Measurements from ENCODE around the gene RPL23. TPM values are rescaled to one million over a fixed set of nuclear protein-coding genes. Genes with fewer than 3 reads are reported as not detected.

The RPL23 gene
- total RNA-seq, 1 experiment from 2014 or later = 3,829 TPM

- H3K4me1 Mint-ChIP-seq (ENCODE audit: low read depth, unreplicated experiment) = peaks cover 77% of the 10 kb centered on the region
- H3K27ac Mint-ChIP-seq (ENCODE audit: unreplicated experiment) = no peak overlapping the region
- H3K27me3 Mint-ChIP-seq (ENCODE audit: unreplicated experiment) = no peaks in the 10 kb centered on the region
- CTCF ChIA-PET = interaction anchor here (0.6 to 0.7 kb wide), 4 partner anchors 28 to 78 kb away, joined by 3 to 5 read pairs (median 4); no protein-coding TSS in a partner anchor
- no peak for TF ChIP-seq CTCF (IDR thresholded peaks at IDR 0.05; ENCODE audit: unreplicated experiment)
- no peak for DNase-seq
- peaks cover 98% of the 10 kb centered on the region for H3K36me3 Mint-ChIP-seq (ENCODE audit: insufficient read depth, unreplicated experiment)
- BruUV-seq (replicated peaks) = no TSS peak
- H3K4me3 Mint-ChIP-seq (ENCODE audit: low read depth, unreplicated experiment) = peak overlapping the region; percentile 0
- intact Hi-C loops (cut with micrococcal nuclease; ENCODE audit: unreplicated experiment) = no loop called here
- H3K9me3 Mint-ChIP-seq (ENCODE audit: low read depth, unreplicated experiment) = no peaks in the 10 kb centered on the region
Measured at GRCh38 chr17:38885044-38885727, 31.7 kb upstream of the RPL23 start.

- Mint-ChIP-seq H3K27me3 (ENCODE audit: unreplicated experiment) (no peaks in the 10 kb centered on the region), H3K4me1 (ENCODE audit: low read depth, unreplicated experiment) (peaks cover 83% of the 10 kb centered on the region), H3K36me3 (ENCODE audit: insufficient read depth, unreplicated experiment) (peaks cover 98% of the 10 kb centered on the region), H3K4me3 (ENCODE audit: low read depth, unreplicated experiment) (peak overlapping the region; percentile 11), H3K27ac (ENCODE audit: unreplicated experiment) (peak overlapping the region; percentile 57), H3K9me3 (ENCODE audit: low read depth, unreplicated experiment) (no peaks in the 10 kb centered on the region)
- intact Hi-C loops (cut with micrococcal nuclease; ENCODE audit: unreplicated experiment) = no loop called here
- DNase-seq = no peak
- no TSS peak for BruUV-seq (replicated peaks)
- CTCF ChIA-PET = interaction anchor here (0.7 to 1.1 kb wide), 2 partner anchors 13 to 16 kb away, joined by 4 read pairs; no protein-coding TSS in a partner anchor
- peak; percentile 26 for TF ChIP-seq CTCF (IDR thresholded peaks at IDR 0.05; ENCODE audit: unreplicated experiment)
Measured at GRCh38 chr17:38883592-38884526, 30.3 kb upstream of the RPL23 start.

GRCh38 chr17:38882870-38883269, 29.3 kb upstream of the RPL23 start:
- H3K4me1 Mint-ChIP-seq (ENCODE audit: low read depth, unreplicated experiment) = peaks cover 93% of the 10 kb centered on the region
- CTCF ChIA-PET = interaction anchor here (4.1 kb wide), 1 partner anchor 13 kb away, joined by 38 read pairs; the partner anchor contains the start of gene LASP1
- no TSS peak for BruUV-seq (replicated peaks)
- no peak for TF ChIP-seq CTCF (IDR thresholded peaks at IDR 0.05; ENCODE audit: unreplicated experiment)
- intact Hi-C loops (cut with micrococcal nuclease; ENCODE audit: unreplicated experiment) = no loop called here
- H3K27ac Mint-ChIP-seq (ENCODE audit: unreplicated experiment) = peak overlapping the region; percentile 57
- peak overlapping the region; percentile 10 for H3K4me3 Mint-ChIP-seq (ENCODE audit: low read depth, unreplicated experiment)
- no peaks in the 10 kb centered on the region for H3K27me3 Mint-ChIP-seq (ENCODE audit: unreplicated experiment)
- H3K9me3 Mint-ChIP-seq (ENCODE audit: low read depth, unreplicated experiment) = no peaks in the 10 kb centered on the region
- peaks cover 99% of the 10 kb centered on the region for H3K36me3 Mint-ChIP-seq (ENCODE audit: insufficient read depth, unreplicated experiment)
- DNase-seq = no peak

GRCh38 chr17:38881600-38882191, 28.2 kb upstream of the RPL23 start:
- no peak for TF ChIP-seq CTCF (IDR thresholded peaks at IDR 0.05; ENCODE audit: unreplicated experiment)
- Mint-ChIP-seq H3K4me3 (ENCODE audit: low read depth, unreplicated experiment) (peak overlapping the region; percentile 63), H3K4me1 (ENCODE audit: low read depth, unreplicated experiment) (peaks cover 93% of the 10 kb centered on the region), H3K36me3 (ENCODE audit: insufficient read depth, unreplicated experiment) (peaks cover 95% of the 10 kb centered on the region), H3K27me3 (ENCODE audit: unreplicated experiment) (no peaks in the 10 kb centered on the region), H3K9me3 (ENCODE audit: low read depth, unreplicated experiment) (no peaks in the 10 kb centered on the region), H3K27ac (ENCODE audit: unreplicated experiment) (peak overlapping the region; percentile 58)
- BruUV-seq (replicated peaks) = no TSS peak
- CTCF ChIA-PET = interaction anchor here (0.6 to 4.1 kb wide), 5 partner anchors 9 to 272 kb away, joined by 3 to 38 read pairs (median 4); partner anchors contain the start of gene LASP1
- DNase-seq = peak; percentile 80
- intact Hi-C loops (cut with micrococcal nuclease; ENCODE audit: unreplicated experiment) = no loop called here

Measured in Calu3 (cell line).